Central memory CD8-positive, alpha-beta T cell (primary cell): ENCODE data around the gene ACTN1.

Source experiments
- ATAC-seq: fragments of 150-1000 bp; cut with Tn5 transposase; replicated peaks from 2 replicates; pipeline ENCODE4 v1.10.0; 2022; ENCODE audit warnings: mild to moderate bottlenecking, moderate FRiP score, moderate number of reproducible peaks; ENCODE audit not compliant: poor library complexity, severe bottlenecking; ENCODE audit errors: extremely low read depth
- DNase-seq, 2 donors: peaks; one replicate each; pipeline ENCODE4 v3.0.0; 2021; ENCODE audit warnings: low spot score in 2 of 2
- H3K27ac Mint-ChIP-seq: one replicate; pipeline ENCODE4 v1.8.0; 2022; ENCODE audit warnings: low read depth, mild to moderate bottlenecking, moderate library complexity, mixed read lengths
- H3K27me3 Mint-ChIP-seq: one replicate; pipeline ENCODE4 v1.8.0; 2022; ENCODE audit warnings: mixed read lengths
- H3K36me3 Mint-ChIP-seq: one replicate; pipeline ENCODE4 v1.8.0; 2022; ENCODE audit warnings: mild to moderate bottlenecking, moderate library complexity, mixed read lengths; ENCODE audit not compliant: insufficient read depth
- H3K4me1 Mint-ChIP-seq: one replicate; pipeline ENCODE4 v1.8.0; 2022; ENCODE audit warnings: mixed read lengths
- H3K4me3 Mint-ChIP-seq: one replicate; pipeline ENCODE4 v1.8.0; 2022; ENCODE audit warnings: mild to moderate bottlenecking, moderate library complexity, mixed read lengths
- H3K9me3 Mint-ChIP-seq: one replicate; pipeline ENCODE4 v1.8.0; 2022; ENCODE audit warnings: mixed read lengths

Gene ACTN1

DNA sequence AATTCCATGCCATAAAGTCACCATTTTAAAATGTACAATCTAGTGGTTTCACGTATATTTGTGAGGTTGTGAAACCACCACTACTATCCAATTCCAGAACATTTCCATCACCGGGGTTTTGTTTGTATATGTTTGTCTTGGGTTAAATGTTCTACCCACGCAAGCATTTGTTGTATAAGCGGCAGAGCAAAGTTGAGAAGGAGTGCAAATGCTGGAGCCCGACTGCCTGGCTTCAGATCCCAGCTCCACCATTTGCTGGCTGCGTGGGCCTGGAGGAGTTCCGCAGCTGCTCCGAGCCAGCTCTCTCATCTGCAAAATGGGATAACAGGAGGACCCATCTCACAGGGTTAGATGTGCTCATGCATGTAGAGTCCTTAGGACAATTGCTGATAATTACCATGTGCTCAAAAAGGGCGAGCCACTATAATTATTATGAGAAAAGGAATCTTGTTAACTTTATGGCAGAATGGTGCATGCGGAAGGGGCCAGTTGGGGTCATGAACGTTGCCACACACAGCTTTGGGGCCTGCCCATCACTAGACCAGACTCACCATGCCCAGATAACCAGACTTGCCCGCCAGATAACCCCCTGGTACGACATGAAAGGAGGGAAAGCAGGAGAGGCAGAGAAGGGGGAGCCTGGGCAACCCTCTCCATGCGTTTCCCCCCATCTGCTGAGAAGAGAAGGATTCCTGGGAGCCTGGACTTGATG lies 6.4 kb downstream of the ACTN1 start:
- DNase-seq, result no peak
- Mint-ChIP-seq H3K36me3 (peaks cover 9% of the 10 kb centered on the region), H3K9me3 (no peaks in the 10 kb centered on the region), H3K4me1 (peaks cover 45% of the 10 kb centered on the region), H3K27me3 (no peaks in the 10 kb centered on the region), H3K4me3 (no peak overlapping the region), H3K27ac (no peak overlapping the region)
- ATAC-seq, result no peak

DNA sequence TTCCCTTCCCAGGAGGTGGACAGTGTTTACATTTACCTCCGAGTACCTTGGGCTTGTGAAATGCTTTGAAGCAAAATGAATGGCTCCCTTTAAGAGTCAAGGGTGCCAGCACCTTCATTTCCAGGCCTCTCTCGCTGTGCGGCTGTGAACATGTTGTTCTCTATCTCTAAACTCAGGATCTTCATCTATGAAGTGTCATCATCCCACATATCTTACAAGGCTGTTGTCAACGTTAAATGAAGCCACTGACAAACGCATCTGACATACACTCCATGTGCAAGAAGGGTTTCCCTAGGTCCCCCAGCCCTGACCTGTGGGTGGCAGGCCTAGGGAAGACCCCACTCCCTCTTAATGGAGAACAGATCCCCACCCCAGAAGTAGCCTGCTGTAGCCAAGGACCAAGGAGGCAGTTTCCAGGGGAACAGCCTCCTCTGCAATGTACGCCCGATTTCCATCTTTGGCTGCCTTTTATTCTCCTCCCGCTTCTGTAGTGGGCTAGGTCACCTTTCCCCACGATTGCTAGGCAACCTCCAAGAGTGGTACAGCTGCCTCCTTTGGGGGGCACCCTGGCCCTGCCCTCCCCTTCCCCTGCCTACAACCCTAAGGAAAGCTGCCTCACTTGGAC lies 7.6 kb downstream of the ACTN1 start:
- Mint-ChIP-seq H3K9me3 (no peaks in the 10 kb centered on the region), H3K27me3 (no peaks in the 10 kb centered on the region), H3K4me3 (no peak overlapping the region), H3K36me3 (peaks cover 9% of the 10 kb centered on the region), H3K27ac (peak overlapping the region; percentile 82), H3K4me1 (peaks cover 35% of the 10 kb centered on the region)
- no peak for ATAC-seq
- no peak for DNase-seq

DNA sequence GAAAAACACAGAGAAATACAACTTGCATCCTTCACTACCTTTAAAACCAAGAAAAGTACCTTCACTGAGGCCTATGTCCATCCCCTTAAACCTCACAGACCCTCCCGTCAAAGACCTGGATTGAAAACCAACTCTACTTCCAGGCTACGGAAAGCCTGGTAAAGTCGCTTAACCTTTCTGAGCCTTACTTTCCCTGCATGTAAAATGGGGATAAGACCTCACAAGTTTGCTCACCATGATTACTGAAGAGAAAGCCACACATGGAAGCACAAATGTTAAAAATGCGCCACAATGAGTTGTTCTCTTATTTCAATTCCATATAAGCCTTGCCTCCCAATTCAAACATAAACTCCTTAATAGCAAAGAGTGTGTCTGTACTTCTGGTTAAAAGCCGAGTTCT lies 8.4 kb downstream of the ACTN1 start:
- Mint-ChIP-seq H3K9me3 (no peaks in the 10 kb centered on the region), H3K27me3 (no peaks in the 10 kb centered on the region), H3K27ac (peak overlapping the region; percentile 82), H3K4me1 (peaks cover 29% of the 10 kb centered on the region), H3K36me3 (peaks cover 9% of the 10 kb centered on the region), H3K4me3 (peak overlapping the region; percentile 33)
- no peak for ATAC-seq
- no peak for DNase-seq

GRCh38 chr14:68970038-68970612 lies 9.0 kb downstream of the ACTN1 start:
- Mint-ChIP-seq H3K9me3 (no peaks in the 10 kb centered on the region), H3K27ac (peak overlapping the region; percentile 82), H3K36me3 (peaks cover 11% of the 10 kb centered on the region), H3K4me3 (peak overlapping the region; percentile 33), H3K27me3 (no peaks in the 10 kb centered on the region), H3K4me1 (peaks cover 35% of the 10 kb centered on the region)
- peak; percentile 34 for ATAC-seq
- DNase-seq, result no peak

- peak overlapping the region; percentile 82 for H3K27ac Mint-ChIP-seq
- DNase-seq (no peak), ATAC-seq (no peak)
- H3K4me1 Mint-ChIP-seq, result peaks cover 36% of the 10 kb centered on the region
- H3K9me3 Mint-ChIP-seq, result no peaks in the 10 kb centered on the region
- H3K36me3 Mint-ChIP-seq, result peaks cover 9% of the 10 kb centered on the region
- H3K27me3 Mint-ChIP-seq, result no peaks in the 10 kb centered on the region
- peak overlapping the region; percentile 33 for H3K4me3 Mint-ChIP-seq
Observed at GRCh38 chr14:68969278-68970033, 9.6 kb downstream of the ACTN1 start.

DNA sequence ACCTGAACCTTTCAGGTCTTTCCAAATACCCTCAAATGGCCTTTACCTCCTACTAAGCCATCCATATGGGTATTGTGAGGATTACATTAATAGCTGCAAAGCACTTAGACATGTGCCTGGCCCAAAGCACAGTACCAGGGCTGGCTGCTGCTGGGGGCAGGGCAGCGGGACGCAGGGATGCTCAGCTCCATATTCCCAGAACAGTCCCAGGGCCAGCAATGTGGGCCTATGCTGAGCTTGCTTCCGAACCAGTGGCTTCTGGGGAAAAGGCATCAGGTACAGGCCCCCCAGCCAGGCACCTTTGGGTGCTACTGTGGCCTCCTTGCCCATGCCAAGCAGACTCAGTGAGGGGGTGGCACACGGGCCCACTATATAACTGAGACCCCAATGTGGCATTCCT lies 10.4 kb downstream of the ACTN1 start:
- Mint-ChIP-seq H3K36me3 (peaks cover 9% of the 10 kb centered on the region), H3K4me3 (no peak overlapping the region)

GRCh38 chr14:68968051-68968450 lies 11.1 kb downstream of the ACTN1 start:
- Mint-ChIP-seq H3K4me3 (peak overlapping the region; percentile 54), H3K4me1 (peaks cover 36% of the 10 kb centered on the region), H3K27ac (no peak overlapping the region), H3K27me3 (peaks cover under 1% of the 10 kb centered on the region), H3K36me3 (peaks cover 9% of the 10 kb centered on the region), H3K9me3 (no peaks in the 10 kb centered on the region)
- ATAC-seq, result peak; percentile 87
- DNase-seq, result peak in 1 of 2 donors; percentile 37

More for the DNA sequence above, 10.4 kb downstream of the ACTN1 start:
- ATAC-seq (no peak), DNase-seq (no peak)
- Mint-ChIP-seq H3K27ac (no peak overlapping the region), H3K27me3 (no peaks in the 10 kb centered on the region), H3K9me3 (no peaks in the 10 kb centered on the region), H3K4me1 (peaks cover 36% of the 10 kb centered on the region)

GRCh38 chr14:68967459-68967940 lies 11.6 kb downstream of the ACTN1 start:
- ATAC-seq (no peak), DNase-seq (no peak)
- Mint-ChIP-seq H3K27ac (no peak overlapping the region), H3K36me3 (peaks cover 9% of the 10 kb centered on the region), H3K4me1 (peaks cover 36% of the 10 kb centered on the region), H3K27me3 (peaks cover 6% of the 10 kb centered on the region), H3K9me3 (no peaks in the 10 kb centered on the region), H3K4me3 (peak overlapping the region; percentile 54)

DNA sequence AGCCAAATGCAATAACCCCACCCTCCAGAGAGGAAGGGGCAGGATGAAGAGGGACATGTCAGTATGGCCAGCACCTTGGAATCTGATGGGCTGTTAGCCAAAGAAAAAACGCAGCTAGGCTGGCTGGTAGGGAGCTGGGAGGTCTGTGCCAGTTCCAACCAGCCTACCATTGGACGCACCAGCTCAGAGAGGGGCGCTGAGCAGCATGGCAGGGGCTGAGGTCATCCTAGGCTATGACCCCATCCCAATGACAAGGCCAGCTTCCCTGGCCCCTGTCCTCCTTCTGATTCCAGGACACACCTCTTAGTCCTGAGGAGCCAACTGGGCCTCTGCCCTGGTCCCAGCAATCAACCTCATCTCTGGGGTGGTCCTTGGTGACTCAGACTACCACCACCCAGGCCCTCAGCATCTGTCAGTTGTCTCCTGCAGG lies 12.2 kb downstream of the ACTN1 start:
- Mint-ChIP-seq H3K4me3 (no peak overlapping the region), H3K36me3 (peaks cover 9% of the 10 kb centered on the region), H3K27me3 (peaks cover 10% of the 10 kb centered on the region), H3K4me1 (peaks cover 36% of the 10 kb centered on the region), H3K9me3 (no peaks in the 10 kb centered on the region), H3K27ac (no peak overlapping the region)
- DNase-seq, result no peak
- ATAC-seq, result no peak

DNA sequence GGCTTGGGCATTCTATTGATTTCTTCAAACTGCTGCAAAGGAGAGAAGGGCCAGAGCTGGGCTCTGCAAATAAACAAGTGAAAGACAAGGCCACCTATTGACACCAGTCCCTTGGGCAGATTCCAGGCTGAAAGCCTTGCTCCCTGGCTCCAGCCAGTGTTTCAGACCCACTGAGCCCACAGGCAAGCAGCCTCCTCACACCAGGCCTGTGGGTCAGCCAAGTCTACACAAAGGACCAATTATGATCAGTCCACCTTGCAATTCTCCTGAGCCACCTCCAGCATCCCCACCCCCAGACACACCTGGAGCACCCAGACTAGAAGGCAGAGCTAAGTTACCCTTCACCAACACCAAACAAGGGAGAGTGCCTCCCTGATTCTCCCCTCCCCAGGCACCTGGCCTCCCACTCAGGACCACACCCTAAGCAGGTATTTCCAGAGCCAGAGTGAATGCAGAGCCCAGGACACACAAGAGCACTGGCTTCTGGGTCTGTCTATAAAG lies 13.8 kb downstream of the ACTN1 start:
- ATAC-seq, result no peak
- no peak overlapping the region for H3K27ac Mint-ChIP-seq

DNA sequence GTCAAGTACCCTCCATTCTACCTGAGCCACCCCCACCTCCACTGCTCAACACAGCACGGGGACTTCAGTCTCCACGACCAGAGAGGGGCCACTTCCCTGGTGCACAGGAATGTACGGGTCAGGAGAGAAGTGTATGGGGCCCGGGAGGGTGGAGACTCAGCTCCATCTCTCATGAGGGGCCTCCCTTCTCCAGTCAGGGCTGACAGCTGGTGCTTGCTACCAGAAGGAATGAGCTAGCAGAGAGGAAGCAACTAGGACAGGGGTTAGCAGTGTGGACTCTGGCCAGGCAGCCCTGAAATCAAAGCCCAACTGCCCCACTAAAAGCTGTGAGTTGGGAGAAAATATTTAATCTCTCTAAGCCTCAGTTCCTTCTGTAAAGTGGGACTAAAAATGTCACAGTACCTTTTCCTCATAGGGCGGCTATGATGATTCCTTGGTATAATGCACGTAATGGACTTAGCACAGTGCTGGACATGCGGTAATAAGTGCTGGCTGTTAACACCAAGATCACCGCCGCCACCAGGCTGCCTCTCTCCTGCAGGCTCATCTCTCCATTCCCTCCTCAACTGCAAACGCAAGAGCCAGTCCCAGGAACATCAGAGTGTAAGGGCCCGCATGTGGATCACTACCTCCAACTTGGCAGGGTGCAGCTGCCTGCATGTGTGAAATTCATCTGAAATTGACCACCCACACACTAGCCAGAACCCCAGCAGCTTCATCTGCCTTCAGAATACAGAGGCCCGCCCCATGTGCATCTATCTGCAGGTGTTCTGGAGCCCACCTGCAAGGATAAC lies 14.6 kb downstream of the ACTN1 start:
- ATAC-seq (no peak), DNase-seq (no peak)
- H3K9me3 Mint-ChIP-seq, result no peaks in the 10 kb centered on the region
- H3K4me1 Mint-ChIP-seq, result peaks cover 16% of the 10 kb centered on the region
- H3K27me3 Mint-ChIP-seq, result peaks cover 10% of the 10 kb centered on the region
- H3K27ac Mint-ChIP-seq, result no peak overlapping the region
- H3K4me3 Mint-ChIP-seq, result no peak overlapping the region
- H3K36me3 Mint-ChIP-seq, result peaks cover 4% of the 10 kb centered on the region

More for the DNA sequence above, 13.8 kb downstream of the ACTN1 start:
- peaks cover 9% of the 10 kb centered on the region for H3K36me3 Mint-ChIP-seq
- peaks cover 10% of the 10 kb centered on the region for H3K27me3 Mint-ChIP-seq
- H3K9me3 Mint-ChIP-seq, result no peaks in the 10 kb centered on the region
- peaks cover 23% of the 10 kb centered on the region for H3K4me1 Mint-ChIP-seq
- DNase-seq, result no peak
- peak overlapping the region; percentile 10 for H3K4me3 Mint-ChIP-seq

DNA sequence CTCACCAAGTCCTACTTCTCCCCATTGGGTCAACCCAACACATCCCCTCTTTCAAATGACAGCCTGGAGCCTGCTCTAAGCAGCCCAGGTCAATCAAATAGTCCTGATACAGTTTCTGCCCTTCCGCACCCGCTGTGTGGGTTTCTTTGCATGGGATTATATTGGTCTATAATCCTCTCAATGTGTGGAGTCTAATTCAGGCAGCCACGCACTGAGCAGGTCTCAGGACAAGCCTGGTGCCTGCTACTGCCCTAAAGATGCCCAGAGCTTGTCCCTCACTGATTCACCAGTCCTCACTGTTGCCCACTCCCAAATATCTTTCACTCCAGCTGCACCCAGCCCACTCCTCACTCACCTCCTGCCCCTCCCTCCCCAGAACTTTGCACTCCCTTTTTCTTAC lies 16.4 kb downstream of the ACTN1 start:
- no peak for DNase-seq
- Mint-ChIP-seq H3K4me3 (no peak overlapping the region), H3K27ac (no peak overlapping the region), H3K9me3 (no peaks in the 10 kb centered on the region), H3K4me1 (peaks cover 8% of the 10 kb centered on the region), H3K27me3 (peaks cover 10% of the 10 kb centered on the region), H3K36me3 (peaks cover 4% of the 10 kb centered on the region)
- no peak for ATAC-seq
